Trophoblast cell (in vitro differentiated cells and primary cell): Measurements from ENCODE around the gene MAP3K20.
A peak's percentile ranks its signal among the peaks of the same experiment; 100 is the strongest.

Source experiments
- DNase-seq, 2 donors: peaks; one replicate each; pipeline ENCODE4 v3.0.0-alpha.2; 2016
- H2AFZ ChIP-seq: 2 replicates; pipeline ENCODE4 v1.6.1; 2013; ENCODE audit warnings: low read length, moderate library complexity, mild to moderate bottlenecking; ENCODE audit not compliant: insufficient read depth, poor library complexity
- H2AK5ac ChIP-seq: 2 replicates; pipeline ENCODE4 v1.6.1; 2013; ENCODE audit warnings: mild to moderate bottlenecking, low read length
- H2BK120ac ChIP-seq: 2 replicates; pipeline ENCODE4 v1.6.1; 2013; ENCODE audit warnings: low read length, mild to moderate bottlenecking, moderate library complexity; ENCODE audit not compliant: insufficient read depth, poor library complexity
- H2BK12ac ChIP-seq: 2 replicates; pipeline ENCODE4 v1.6.1; 2013; ENCODE audit warnings: mild to moderate bottlenecking, low read length, moderate library complexity
- H2BK5ac ChIP-seq: 2 replicates; pipeline ENCODE4 v1.6.1; 2013; ENCODE audit warnings: low read length, low read depth, moderate library complexity, mild to moderate bottlenecking; ENCODE audit not compliant: poor library complexity
- H3K14ac ChIP-seq: 2 replicates; pipeline ENCODE4 v1.6.1; 2013; ENCODE audit warnings: mild to moderate bottlenecking, low read length
- H3K18ac ChIP-seq: 2 replicates; pipeline ENCODE4 v1.6.1; 2013; ENCODE audit warnings: mild to moderate bottlenecking, low read length
- H3K23ac ChIP-seq: 2 replicates; pipeline ENCODE4 v1.6.1; 2013; ENCODE audit warnings: low read length
- H3K27ac ChIP-seq: 2 replicates; pipeline ENCODE4 v1.5.1; 2013; ENCODE audit warnings: low read depth, mild to moderate bottlenecking, inconsistent platforms, low read length, moderate library complexity
- H3K27me3 ChIP-seq: 2 replicates; pipeline ENCODE4 v1.6.1; 2013; ENCODE audit warnings: inconsistent platforms, mild to moderate bottlenecking, low read length, moderate library complexity; ENCODE audit not compliant: insufficient read depth
- H3K36me3 ChIP-seq, 2 experiments: 1 replicate in 1 of 2; 2 replicates in 1 of 2; pipeline ENCODE4 v1.6.1; 2013; ENCODE audit warnings: low read length in 2 of 2, mild to moderate bottlenecking in 2 of 2, moderate library complexity in 1 of 2; ENCODE audit not compliant: insufficient read depth in 2 of 2, control insufficient read depth in 1 of 2
- H3K4ac ChIP-seq: 2 replicates; pipeline ENCODE4 v1.6.1; 2013; ENCODE audit warnings: low read depth, mild to moderate bottlenecking, low read length, moderate library complexity
- H3K4me1 ChIP-seq, 2 experiments: 1 replicate in 1 of 2; 2 replicates in 1 of 2; pipeline ENCODE4 v1.6.1; 2013; ENCODE audit warnings: low read length in 2 of 2, mild to moderate bottlenecking in 2 of 2, moderate library complexity in 1 of 2; ENCODE audit not compliant: insufficient read depth in 2 of 2, control insufficient read depth in 1 of 2
- H3K4me2 ChIP-seq: 2 replicates; pipeline ENCODE4 v1.6.1; 2013; ENCODE audit warnings: inconsistent platforms, mild to moderate bottlenecking, low read length, moderate library complexity
- H3K4me3 ChIP-seq: 2 replicates; pipeline ENCODE4 v1.5.1; 2013; ENCODE audit warnings: mild to moderate bottlenecking, low read depth, low read length, inconsistent platforms
- H3K79me1 ChIP-seq: one replicate; pipeline ENCODE4 v1.6.1; 2013; ENCODE audit warnings: low read length
- H3K79me2 ChIP-seq: 2 replicates; pipeline ENCODE4 v1.6.1; 2013; ENCODE audit warnings: low read length, mild to moderate bottlenecking; ENCODE audit not compliant: control insufficient read depth, insufficient read depth, poor library complexity
- H3K9ac ChIP-seq: 2 replicates; pipeline ENCODE4 v1.6.1; 2013; ENCODE audit warnings: mild to moderate bottlenecking, low read length
- H3K9me3 ChIP-seq: 2 replicates; pipeline ENCODE4 v1.6.1; 2013; ENCODE audit warnings: low read depth, mild to moderate bottlenecking, control low read depth, inconsistent platforms, low read length; ENCODE audit not compliant: insufficient read depth
- H4K12ac ChIP-seq: 2 replicates; pipeline ENCODE4 v1.6.1; 2013; ENCODE audit warnings: low read depth, mild to moderate bottlenecking, low read length, moderate library complexity
- H4K8ac ChIP-seq: 2 replicates; pipeline ENCODE4 v1.6.1; 2013; ENCODE audit warnings: low read depth, mild to moderate bottlenecking, low read length, moderate library complexity
- H4K91ac ChIP-seq: one replicate; pipeline ENCODE4 v1.6.1; 2013; ENCODE audit warnings: low read depth, mild to moderate bottlenecking, low read length, moderate library complexity
- WGBS: extraction: QIAGEN DNeasy Blood & Tissue Kit; methylation state at CpG from one replicate; pipeline ENCODE4 v1.1.7; 2013; ENCODE audit warnings: missing lambda C conversion rate; ENCODE audit not compliant: insufficient read length, insufficient coverage; ENCODE audit errors: extremely low coverage; 5-methylcytosine and 5-hydroxymethylcytosine counted together

Gene MAP3K20

DNA sequence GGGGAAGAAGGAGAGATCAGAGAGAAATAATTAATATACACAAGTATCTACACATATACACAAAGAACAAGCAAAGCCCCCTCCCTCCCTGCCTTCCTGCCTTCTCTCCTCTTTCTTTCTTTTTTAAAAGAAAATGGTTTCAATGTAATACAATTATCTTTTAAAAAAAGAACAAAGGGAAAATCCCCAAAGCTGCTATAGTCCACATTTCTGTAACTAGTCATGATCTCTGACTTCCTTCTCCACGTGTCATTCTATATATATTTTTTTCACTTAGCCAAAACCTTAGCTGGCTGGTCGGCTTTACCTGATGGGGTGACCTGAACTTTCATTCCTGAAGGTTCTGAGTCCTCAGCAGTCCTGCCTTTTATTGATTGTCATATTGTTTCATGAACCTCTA lies 44.3 kb downstream of the MAP3K20 start:
- Histone ChIP-seq H4K91ac (no peak overlapping the region), H3K27ac (no peak overlapping the region), H4K8ac (no peak overlapping the region), H3K9me3 (no peaks in the 10 kb centered on the region), H3K18ac (no peak overlapping the region), H4K12ac (no peak overlapping the region), H3K14ac (no peak overlapping the region), H3K4me2 (no peak overlapping the region), H2AFZ (no peak overlapping the region), H2BK12ac (no peak overlapping the region), H3K79me2 (no peaks in the 10 kb centered on the region), H3K27me3 (no peaks in the 10 kb centered on the region), H2BK5ac (no peak overlapping the region), H2AK5ac (no peak overlapping the region), H3K4ac (no peak overlapping the region), H3K36me3 (no peaks in the 10 kb centered on the region), H3K23ac (no peak overlapping the region), H3K79me1 (no peaks in the 10 kb centered on the region), H3K4me1 (peaks cover 6 to 7% of the 10 kb centered on the region in 2 experiments), H3K4me3 (no peak overlapping the region), H2BK120ac (no peak overlapping the region), H3K9ac (no peak overlapping the region)
- WGBS, result no CpG with 5 or more reads among the region's 2 CpGs
- DNase-seq, result no peak

DNA sequence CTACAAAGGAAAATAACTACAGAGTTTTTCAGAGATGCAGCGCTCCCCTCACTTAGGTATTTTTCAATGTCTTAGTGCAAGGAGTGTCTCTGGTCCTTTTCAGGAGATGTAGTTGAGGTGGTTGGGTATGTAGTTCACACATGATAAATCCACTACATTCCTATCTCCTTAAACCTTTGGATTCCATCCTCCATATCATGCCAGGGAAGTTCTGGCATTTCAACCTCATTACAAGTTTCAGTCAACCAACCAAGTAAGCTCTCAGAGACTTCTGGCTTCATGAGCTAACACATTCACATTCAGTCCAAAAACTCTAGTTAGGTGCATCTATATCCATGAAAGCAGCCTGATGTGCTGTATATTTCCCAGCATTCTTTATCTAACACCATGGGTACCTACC lies 47.3 kb downstream of the MAP3K20 start:
- H2BK5ac ChIP-seq, result no peak overlapping the region
- no peak overlapping the region for H4K12ac ChIP-seq
- DNase-seq, result no peak
- H3K23ac ChIP-seq, result no peak overlapping the region
- peaks cover 6 to 7% of the 10 kb centered on the region in 2 experiments for H3K4me1 ChIP-seq
- no peak overlapping the region for H4K8ac ChIP-seq
- H3K4me2 ChIP-seq, result no peak overlapping the region
- H4K91ac ChIP-seq, result no peak overlapping the region
- WGBS, result no CpG with 5 or more reads among the region's 1 CpG
- no peaks in the 10 kb centered on the region for H3K79me1 ChIP-seq
- no peak overlapping the region for H3K4ac ChIP-seq
- H3K79me2 ChIP-seq, result no peaks in the 10 kb centered on the region
- H3K36me3 ChIP-seq, result no peaks in the 10 kb centered on the region
- no peak overlapping the region for H2BK12ac ChIP-seq
- H3K9ac ChIP-seq, result no peak overlapping the region
- H3K27me3 ChIP-seq, result no peaks in the 10 kb centered on the region
- H3K18ac ChIP-seq, result no peak overlapping the region
- H3K14ac ChIP-seq, result no peak overlapping the region
- no peak overlapping the region for H2AK5ac ChIP-seq
- no peak overlapping the region for H2AFZ ChIP-seq
- no peak overlapping the region for H2BK120ac ChIP-seq
- no peak overlapping the region for H3K27ac ChIP-seq
- no peak overlapping the region for H3K4me3 ChIP-seq
- no peaks in the 10 kb centered on the region for H3K9me3 ChIP-seq

DNA sequence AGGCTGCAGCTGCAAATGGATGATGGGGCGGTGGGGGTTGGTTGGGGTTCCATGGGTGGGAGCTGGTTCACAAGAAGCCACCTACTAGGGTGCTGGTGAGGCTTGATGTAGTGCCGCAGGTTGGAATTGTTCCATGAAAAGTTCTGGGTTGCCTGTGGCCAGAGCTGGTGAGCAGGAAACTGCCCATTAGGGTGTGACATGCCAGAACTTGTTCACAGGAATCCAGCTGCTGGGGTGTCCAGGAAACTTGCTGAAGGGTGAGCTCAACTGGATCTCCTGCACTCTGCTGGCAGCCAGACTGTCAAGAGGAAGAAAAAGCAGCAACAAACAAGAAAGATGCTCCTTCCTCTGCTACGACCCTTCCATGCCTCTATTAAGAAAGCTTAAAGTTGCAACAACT lies 48.8 kb downstream of the MAP3K20 start:
- H3K79me2 ChIP-seq, result no peaks in the 10 kb centered on the region
- no peak overlapping the region for H3K18ac ChIP-seq
- no peak overlapping the region for H4K91ac ChIP-seq
- H4K8ac ChIP-seq, result no peak overlapping the region
- no peak overlapping the region for H2BK5ac ChIP-seq
- H3K14ac ChIP-seq, result no peak overlapping the region
- no peak overlapping the region for H3K23ac ChIP-seq
- H3K4ac ChIP-seq, result no peak overlapping the region
- no peak overlapping the region for H2BK12ac ChIP-seq
- peaks cover 6 to 7% of the 10 kb centered on the region in 2 experiments for H3K4me1 ChIP-seq
- H3K9ac ChIP-seq, result peak overlapping the region; percentile 67
- no peaks in the 10 kb centered on the region for H3K79me1 ChIP-seq
- no peak overlapping the region for H2AK5ac ChIP-seq
- H2AFZ ChIP-seq, result no peak overlapping the region
- no peak overlapping the region for H3K27ac ChIP-seq
- no peaks in the 10 kb centered on the region for H3K27me3 ChIP-seq
- no peaks in the 10 kb centered on the region for H3K36me3 ChIP-seq
- H2BK120ac ChIP-seq, result no peak overlapping the region
- DNase-seq, result no peak
- no peaks in the 10 kb centered on the region for H3K9me3 ChIP-seq
- H3K4me3 ChIP-seq, result peak overlapping the region; percentile 23
- no CpG with 5 or more reads among the region's 3 CpGs for WGBS
- H3K4me2 ChIP-seq, result no peak overlapping the region
- H4K12ac ChIP-seq, result no peak overlapping the region

DNA sequence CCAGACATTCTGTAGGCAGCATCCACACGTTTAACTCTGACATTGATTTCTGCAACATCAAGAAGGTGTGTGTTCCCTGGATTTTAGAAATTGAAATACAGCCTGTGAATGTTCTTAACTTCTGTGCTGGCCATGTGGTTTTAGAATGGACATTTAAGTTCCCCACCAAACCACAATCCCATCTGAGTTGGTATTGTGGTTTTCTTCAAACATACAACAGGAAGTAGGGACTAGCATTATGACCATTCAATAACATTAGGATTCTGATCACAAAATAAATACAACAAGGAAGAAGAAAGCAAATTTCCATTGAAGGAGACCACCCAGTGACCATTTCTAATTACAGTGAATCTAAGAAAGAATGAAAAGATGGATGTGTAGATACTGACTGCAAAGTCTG lies 51.2 kb downstream of the MAP3K20 start:
- Histone ChIP-seq H2AK5ac (no peak overlapping the region), H3K79me1 (no peaks in the 10 kb centered on the region), H3K4me1 (peaks cover 6 to 7% of the 10 kb centered on the region in 2 experiments), H2AFZ (no peak overlapping the region), H4K8ac (no peak overlapping the region), H2BK12ac (no peak overlapping the region), H4K12ac (no peak overlapping the region), H3K27me3 (no peaks in the 10 kb centered on the region), H3K18ac (no peak overlapping the region), H3K4me3 (no peak overlapping the region), H3K36me3 (no peaks in the 10 kb centered on the region), H2BK120ac (no peak overlapping the region), H3K9ac (no peak overlapping the region), H3K79me2 (no peaks in the 10 kb centered on the region), H3K4ac (no peak overlapping the region), H3K23ac (no peak overlapping the region), H2BK5ac (no peak overlapping the region), H3K14ac (no peak overlapping the region), H3K9me3 (no peaks in the 10 kb centered on the region), H3K27ac (no peak overlapping the region), H4K91ac (no peak overlapping the region), H3K4me2 (no peak overlapping the region)
- no CpG with 5 or more reads among the region's 1 CpG for WGBS
- DNase-seq, result no peak
